K562 (cell line): ENCODE data around the gene UBXN4. TPM values are rescaled to one million over a fixed set of nuclear protein-coding genes. Genes with fewer than 3 reads are reported as not detected.
A peak's percentile ranks its signal among the peaks of the same experiment; 100 is the strongest.

Experiments used
- CBFA2T3 ChIP-seq: fragments of 450-650 bp; IDR thresholded peaks from 2 replicates; pipeline ENCODE4 v1.6.1; 2017
- CBX5 ChIP-seq: IDR thresholded peaks from 2 replicates; pipeline ENCODE4 v1.6.1; 2014; ENCODE audit warnings: low read depth, borderline replicate concordance
- CC2D1A ChIP-seq: fragments of 450-650 bp; IDR thresholded peaks from 2 replicates; pipeline ENCODE4 v1.6.1; 2017; ENCODE audit warnings: mild to moderate bottlenecking
- CCAR2 ChIP-seq: fragments of 200-400 bp; formaldehyde crosslinking; IDR thresholded peaks from 2 replicates; pipeline ENCODE4 v1.6.1; 2017; ENCODE audit warnings: mild to moderate bottlenecking, low read depth, low read length
- CHD2 ChIP-seq: IDR thresholded peaks from 2 replicates; pipeline ENCODE4 v1.6.1; 2011; ENCODE audit warnings: low read depth, low read length
- EGR1 ChIP-seq: fragments of 450-650 bp; conservative IDR thresholded peaks from 2 replicates; pipeline ENCODE4 v1.6.1; 2017; ENCODE audit warnings: mild to moderate bottlenecking
- EP400 ChIP-seq: fragments of 450-650 bp; IDR thresholded peaks from 2 replicates; pipeline ENCODE4 v1.6.1; 2017; ENCODE audit warnings: antibody characterized with exemption, mild to moderate bottlenecking, moderate library complexity
- GABPB2 ChIP-seq: fragments of 250-450 bp; sonication (Bioruptor Pico); conservative IDR thresholded peaks from 2 replicates; pipeline ENCODE4 v1.5.1; 2021; ENCODE audit warnings: mild to moderate bottlenecking
- HLTF ChIP-seq: fragments of 450-650 bp; IDR thresholded peaks from 2 replicates; pipeline ENCODE4 v1.6.1; 2016
- JUNB ChIP-seq: fragments of 450-650 bp; formaldehyde crosslinking; conservative IDR thresholded peaks from 2 replicates; pipeline ENCODE4 v1.4.0; 2020; ENCODE audit warnings: mild to moderate bottlenecking
- KAT7 ChIP-seq: sonication (generic); formaldehyde crosslinking; IDR thresholded peaks from 2 replicates; pipeline ENCODE4 v1.8.0; 2022; ENCODE audit warnings: missing genetic modification reagents, mild to moderate bottlenecking, borderline replicate concordance
- NCOA4 ChIP-seq: fragments of 450-650 bp; IDR thresholded peaks from 2 replicates; pipeline ENCODE4 v1.6.1; 2018; ENCODE audit warnings: mild to moderate bottlenecking; ENCODE audit not compliant: partially characterized antibody
- NR3C1 ChIP-seq: sonication (generic); formaldehyde crosslinking; IDR thresholded peaks from 2 replicates; pipeline ENCODE4 v1.8.1; 2022; ENCODE audit warnings: missing genetic modification reagents
- NR4A1 ChIP-seq, 2 experiments: fragments of 250-450 bp in 1 of 2; fragments of 450-650 bp in 1 of 2; sonication (Bioruptor Pico) in 1 of 2; IDR thresholded peaks; 2 replicates each; pipeline versions ENCODE4 v1.4.0 to v1.6.1; 2016 to 2020; ENCODE audit warnings: mild to moderate bottlenecking in 2 of 2, missing compliant biosample characterization in 1 of 2, missing genetic modification characterization in 1 of 2, moderate library complexity in 1 of 2
- PTTG1 ChIP-seq: fragments of 450-650 bp; IDR thresholded peaks from 2 replicates; pipeline ENCODE4 v1.6.1; 2016; ENCODE audit warnings: low read depth, mild to moderate bottlenecking, missing genetic modification characterization, missing compliant biosample characterization
- PYGO2 ChIP-seq: fragments of 450-650 bp; IDR thresholded peaks from 2 replicates; pipeline ENCODE4 v1.6.1; 2016; ENCODE audit warnings: mild to moderate bottlenecking, missing genetic modification characterization, moderate library complexity, missing compliant biosample characterization
- RFX5 ChIP-seq: IDR thresholded peaks from 2 replicates; pipeline ENCODE4 v1.6.1; 2011; ENCODE audit warnings: low read depth, mild to moderate bottlenecking, improper control_type of control experiment, low read length
- SMARCC2 ChIP-seq: fragments of 450-650 bp; IDR thresholded peaks from 2 replicates; pipeline ENCODE4 v1.6.1; 2017; ENCODE audit warnings: antibody characterized with exemption, moderate library complexity, mild to moderate bottlenecking, low read depth
- SOX6 ChIP-seq: fragments of 450-650 bp; IDR thresholded peaks from 2 replicates; pipeline ENCODE4 v1.6.1; 2014; ENCODE audit warnings: mild to moderate bottlenecking
- SREBF2 ChIP-seq: sonication (generic); formaldehyde crosslinking; IDR thresholded peaks from 2 replicates; pipeline ENCODE4 v1.4.0; 2020; ENCODE audit warnings: mild to moderate bottlenecking, missing genetic modification reagents
- SUPT5H ChIP-seq: fragments of 450-650 bp; IDR thresholded peaks from 2 replicates; pipeline ENCODE4 v1.6.1; 2016
- polyA plus RNA-seq, 8 experiments: library from polyadenylated mRNA; depleted of rRNA in 4 of 8; stranded (reverse) in 5 of 8; unstranded in 3 of 8; fragments of >200 nt; fragmentation: Nextera tagmentation in 2 of 8; fragmentation: Illumina TruSeq in 1 of 8; extraction: Ambion mirVana in 2 of 8; extraction: Trizol in 1 of 8; gene quantifications; 2 replicates each; pipeline versions ENCODE4 v1.2.1 to v1.2.3, GENCODE V29; 2011 to 2014; ENCODE audit warnings: inconsistent platforms in 1 of 8, missing spikeins in 1 of 8
- total RNA-seq, 7 experiments: library from RNA; depleted of rRNA in 6 of 7; stranded (reverse); fragments of >200 nt in 6 of 7; fragmentation: Illumina TruSeq in 2 of 7; extraction: Trizol in 2 of 7; gene quantifications; 2 replicates each; pipeline versions ENCODE4 v1.2.1 to v1.2.3, GENCODE V29; 2011 to 2021; ENCODE audit warnings: low replicate concordance in 1 of 7
- TF ChIP-seq, protein P1 (sequence below): fragments of 450-650 bp; IDR thresholded peaks from 2 replicates; pipeline ENCODE4 v1.7.1; 2018; ENCODE audit warnings: mild to moderate bottlenecking, low read depth; ENCODE audit not compliant: partially characterized antibody
- TF ChIP-seq, protein P2 (sequence below): fragments of 250-450 bp; sonication (Bioruptor Pico); IDR thresholded peaks from 2 replicates; pipeline ENCODE4 v1.5.0; 2020; ENCODE audit warnings: mild to moderate bottlenecking, borderline replicate concordance
- TF ChIP-seq, protein P3 (sequence below): IDR thresholded peaks from 2 replicates; pipeline ENCODE4 v1.6.1; 2016; ENCODE audit warnings: missing genetic modification characterization, missing compliant biosample characterization

The UBXN4 gene
- total and polyA plus RNA-seq, 9 of the 15 experiments (the other 6 are each of a cell fraction or from before 2014, with no cell fraction given) = 30.4 to 127 (median 55.3) TPM

DNA sequence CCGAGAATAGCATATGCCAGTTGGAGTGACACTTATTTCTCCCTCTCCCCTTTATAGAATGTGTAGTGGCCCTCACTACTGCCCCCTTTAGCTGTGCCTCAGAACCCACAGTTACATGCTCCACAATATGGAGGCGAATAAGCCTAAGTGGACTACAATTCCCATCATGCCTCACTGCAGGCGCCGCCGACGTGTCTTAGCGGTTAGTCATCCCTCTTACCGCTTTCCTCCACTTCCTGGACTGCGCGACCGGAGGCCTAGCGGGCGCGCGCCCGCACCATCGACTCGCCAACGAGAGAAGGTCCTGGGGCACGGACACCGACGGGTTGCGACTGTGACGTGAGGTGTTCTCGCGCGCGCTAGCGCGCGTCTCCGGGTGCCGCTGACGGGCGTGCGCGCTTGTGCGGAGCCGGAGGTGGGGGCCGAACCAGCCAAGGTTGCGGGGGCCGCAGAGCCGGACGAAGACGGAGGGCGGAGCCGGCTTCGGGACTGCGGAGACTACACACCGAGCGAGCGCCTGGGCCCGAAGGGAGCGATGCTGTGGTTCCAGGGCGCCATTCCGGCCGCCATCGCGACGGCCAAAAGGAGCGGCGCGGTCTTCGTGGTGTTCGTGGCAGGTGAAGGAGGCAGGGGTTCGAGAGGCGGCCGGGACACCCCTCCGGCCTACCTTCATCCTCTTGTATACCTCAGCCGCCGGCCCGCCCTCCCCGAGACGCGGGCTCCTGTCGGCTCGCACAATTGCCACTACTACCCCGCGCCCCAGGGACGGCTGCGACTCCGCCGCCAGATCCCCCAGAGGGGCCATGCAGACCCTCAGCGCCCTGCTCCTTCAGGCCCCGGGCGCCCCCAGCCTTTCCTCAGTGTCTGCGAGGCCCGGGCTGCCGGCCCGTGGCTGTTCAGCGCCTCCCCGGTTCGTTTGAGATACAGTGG is at the start of gene UBXN4 (continued):
- TF ChIP-seq, protein P1, sequence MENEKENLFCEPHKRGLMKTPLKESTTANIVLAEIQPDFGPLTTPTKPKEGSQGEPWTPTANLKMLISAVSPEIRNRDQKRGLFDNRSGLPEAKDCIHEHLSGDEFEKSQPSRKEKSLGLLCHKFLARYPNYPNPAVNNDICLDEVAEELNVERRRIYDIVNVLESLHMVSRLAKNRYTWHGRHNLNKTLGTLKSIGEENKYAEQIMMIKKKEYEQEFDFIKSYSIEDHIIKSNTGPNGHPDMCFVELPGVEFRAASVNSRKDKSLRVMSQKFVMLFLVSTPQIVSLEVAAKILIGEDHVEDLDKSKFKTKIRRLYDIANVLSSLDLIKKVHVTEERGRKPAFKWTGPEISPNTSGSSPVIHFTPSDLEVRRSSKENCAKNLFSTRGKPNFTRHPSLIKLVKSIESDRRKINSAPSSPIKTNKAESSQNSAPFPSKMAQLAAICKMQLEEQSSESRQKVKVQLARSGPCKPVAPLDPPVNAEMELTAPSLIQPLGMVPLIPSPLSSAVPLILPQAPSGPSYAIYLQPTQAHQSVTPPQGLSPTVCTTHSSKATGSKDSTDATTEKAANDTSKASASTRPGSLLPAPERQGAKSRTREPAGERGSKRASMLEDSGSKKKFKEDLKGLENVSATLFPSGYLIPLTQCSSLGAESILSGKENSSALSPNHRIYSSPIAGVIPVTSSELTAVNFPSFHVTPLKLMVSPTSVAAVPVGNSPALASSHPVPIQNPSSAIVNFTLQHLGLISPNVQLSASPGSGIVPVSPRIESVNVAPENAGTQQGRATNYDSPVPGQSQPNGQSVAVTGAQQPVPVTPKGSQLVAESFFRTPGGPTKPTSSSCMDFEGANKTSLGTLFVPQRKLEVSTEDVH = peak; percentile 82
- TF ChIP-seq PYGO2 (tag) (no peak), EP400 (peak; percentile 76), KAT7 (CRISPR knock-in tag) (peak; percentile 72; the same call in 1 of the 2 replicates), SREBF2 (no peak), JUNB (CRISPR knock-in tag) (0 out of 2 replicates have a peak, but pooled peaks have one; percentile 30), NR3C1 (no peak), CHD2 (peak; percentile 61; the same call in 1 of the 2 replicates), HLTF (no peak), NCOA4 (no peak), RFX5 (no peak), CBX5 (no peak), SOX6 (peak; percentile 31; the same call in 1 of the 2 replicates), EGR1 (peak; percentile 86), CC2D1A (peak; percentile 72), NR4A1 (CRISPR knock-in tag; IDR thresholded peaks at IDR 0.05) (no peak), NR4A1 (tag; IDR thresholded peaks at IDR 0.05) (no peak), PTTG1 (tag) (no peak), SUPT5H (peak; percentile 86), CBFA2T3 (no peak), CCAR2 (no peak), SMARCC2 (no peak), GABPB2 (no peak)
- TF ChIP-seq, protein P2, sequence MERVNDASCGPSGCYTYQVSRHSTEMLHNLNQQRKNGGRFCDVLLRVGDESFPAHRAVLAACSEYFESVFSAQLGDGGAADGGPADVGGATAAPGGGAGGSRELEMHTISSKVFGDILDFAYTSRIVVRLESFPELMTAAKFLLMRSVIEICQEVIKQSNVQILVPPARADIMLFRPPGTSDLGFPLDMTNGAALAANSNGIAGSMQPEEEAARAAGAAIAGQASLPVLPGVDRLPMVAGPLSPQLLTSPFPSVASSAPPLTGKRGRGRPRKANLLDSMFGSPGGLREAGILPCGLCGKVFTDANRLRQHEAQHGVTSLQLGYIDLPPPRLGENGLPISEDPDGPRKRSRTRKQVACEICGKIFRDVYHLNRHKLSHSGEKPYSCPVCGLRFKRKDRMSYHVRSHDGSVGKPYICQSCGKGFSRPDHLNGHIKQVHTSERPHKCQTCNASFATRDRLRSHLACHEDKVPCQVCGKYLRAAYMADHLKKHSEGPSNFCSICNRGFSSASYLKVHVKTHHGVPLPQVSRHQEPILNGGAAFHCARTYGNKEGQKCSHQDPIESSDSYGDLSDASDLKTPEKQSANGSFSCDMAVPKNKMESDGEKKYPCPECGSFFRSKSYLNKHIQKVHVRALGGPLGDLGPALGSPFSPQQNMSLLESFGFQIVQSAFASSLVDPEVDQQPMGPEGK (CRISPR knock-in tag) = no peak
- TF ChIP-seq, protein P3, sequence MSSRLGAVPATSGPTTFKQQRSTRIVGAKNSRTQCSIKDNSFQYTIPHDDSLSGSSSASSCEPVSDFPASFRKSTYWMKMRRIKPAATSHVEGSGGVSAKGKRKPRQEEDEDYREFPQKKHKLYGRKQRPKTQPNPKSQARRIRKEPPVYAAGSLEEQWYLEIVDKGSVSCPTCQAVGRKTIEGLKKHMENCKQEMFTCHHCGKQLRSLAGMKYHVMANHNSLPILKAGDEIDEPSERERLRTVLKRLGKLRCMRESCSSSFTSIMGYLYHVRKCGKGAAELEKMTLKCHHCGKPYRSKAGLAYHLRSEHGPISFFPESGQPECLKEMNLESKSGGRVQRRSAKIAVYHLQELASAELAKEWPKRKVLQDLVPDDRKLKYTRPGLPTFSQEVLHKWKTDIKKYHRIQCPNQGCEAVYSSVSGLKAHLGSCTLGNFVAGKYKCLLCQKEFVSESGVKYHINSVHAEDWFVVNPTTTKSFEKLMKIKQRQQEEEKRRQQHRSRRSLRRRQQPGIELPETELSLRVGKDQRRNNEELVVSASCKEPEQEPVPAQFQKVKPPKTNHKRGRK = no peak
